Loucy (cell line): ENCODE results near the gene OLA1.

Experiments used
- H2AFZ ChIP-seq: fragments of 200-600 bp; sonication (generic); 2 replicates; pipeline ENCODE4 v1.6.0; 2016; ENCODE audit warnings: antibody characterized with exemption, mild to moderate bottlenecking, low read length, moderate library complexity
- H3F3A ChIP-seq: fragments of 200-600 bp; 2 replicates; pipeline ENCODE4 v1.6.0; 2016; ENCODE audit warnings: antibody characterized with exemption, low read depth, mild to moderate bottlenecking
- H3K27me3 ChIP-seq: fragments of 200-600 bp; sonication (generic); 2 replicates; pipeline ENCODE4 v1.6.1; 2014; ENCODE audit warnings: low read length, mild to moderate bottlenecking; ENCODE audit not compliant: insufficient read depth, poor library complexity, severe bottlenecking
- H3K36me3 ChIP-seq: fragments of 200-600 bp; sonication (generic); 2 replicates; pipeline ENCODE4 v1.6.1; 2016; ENCODE audit warnings: low read length; ENCODE audit not compliant: insufficient read depth
- H3K4me1 ChIP-seq: fragments of 200-600 bp; sonication (generic); 2 replicates; pipeline ENCODE4 v1.5.1; 2014; ENCODE audit warnings: low read length, mild to moderate bottlenecking; ENCODE audit not compliant: insufficient read depth, poor library complexity, severe bottlenecking
- H3K4me2 ChIP-seq: fragments of 200-600 bp; sonication (generic); 2 replicates; pipeline ENCODE4 v1.6.0; 2014; ENCODE audit warnings: antibody characterized with exemption, low read length, low read depth, mild to moderate bottlenecking; ENCODE audit not compliant: poor library complexity, severe bottlenecking
- H3K4me3 ChIP-seq: fragments of 200-600 bp; sonication (generic); 2 replicates; pipeline ENCODE4 v1.5.1; 2014; ENCODE audit warnings: low read length, mild to moderate bottlenecking, mixed read lengths; ENCODE audit not compliant: poor library complexity, severe bottlenecking
- H3K79me2 ChIP-seq: fragments of 200-600 bp; sonication (generic); 2 replicates; pipeline ENCODE4 v1.6.1; 2014; ENCODE audit warnings: low read length; ENCODE audit not compliant: insufficient read depth
- H3K9ac ChIP-seq: fragments of 200-600 bp; sonication (generic); 2 replicates; pipeline ENCODE4 v1.6.0; 2014; ENCODE audit warnings: mild to moderate bottlenecking, low read depth, low read length, moderate library complexity; ENCODE audit not compliant: poor library complexity, severe bottlenecking
- H3K9me2 ChIP-seq: fragments of 200-600 bp; sonication (generic); replicated peaks from 2 replicates; pipeline ENCODE4 v1.6.1; 2016; ENCODE audit warnings: low read depth, low read length, mixed read lengths
- H3K9me3 ChIP-seq: fragments of 200-600 bp; sonication (generic); 2 replicates; pipeline ENCODE4 v1.6.1; 2014; ENCODE audit warnings: mild to moderate bottlenecking, antibody characterized with exemption, low read length, low read depth; ENCODE audit not compliant: insufficient read depth
- H4K20me1 ChIP-seq: fragments of 200-600 bp; sonication (generic); 2 replicates; pipeline ENCODE4 v1.6.0; 2014; ENCODE audit warnings: antibody characterized with exemption, low read length, mild to moderate bottlenecking; ENCODE audit not compliant: insufficient read depth, poor library complexity, severe bottlenecking
- EZH2phosphoT487 ChIP-seq: fragments of 200-600 bp; IDR thresholded peaks from 2 replicates; pipeline ENCODE4 v1.6.1; 2018; ENCODE audit warnings: antibody characterized with exemption, mild to moderate bottlenecking, moderate library complexity, borderline replicate concordance
- TF ChIP-seq, protein P1 (sequence below): fragments of 200-600 bp; sonication (generic); conservative IDR thresholded peaks from 2 replicates; pipeline ENCODE4 v1.5.1; 2014; ENCODE audit warnings: mild to moderate bottlenecking, antibody characterized with exemption, low read length

Gene OLA1

DNA sequence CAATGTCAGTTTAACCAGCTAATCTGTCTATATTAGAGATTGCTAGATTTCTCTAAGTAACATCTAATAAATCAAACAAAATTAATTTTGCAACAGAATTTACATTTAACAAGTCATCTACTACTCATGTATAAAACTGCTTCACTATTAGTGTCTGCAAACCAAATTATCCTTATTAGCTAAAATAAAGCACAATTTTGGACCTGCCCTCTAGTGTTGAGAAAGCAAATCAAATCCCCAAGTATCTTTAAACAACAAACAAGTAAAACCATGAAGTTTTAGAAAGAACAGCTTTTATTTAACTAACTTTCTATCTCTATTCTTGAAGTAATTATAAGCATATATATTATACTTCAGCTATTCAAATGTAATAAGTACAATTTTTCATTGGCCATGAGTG lies 170.1 kb downstream of the OLA1 start:
- TF ChIP-seq EZH2phosphoT487 = no peak
- TF ChIP-seq, protein P1, sequence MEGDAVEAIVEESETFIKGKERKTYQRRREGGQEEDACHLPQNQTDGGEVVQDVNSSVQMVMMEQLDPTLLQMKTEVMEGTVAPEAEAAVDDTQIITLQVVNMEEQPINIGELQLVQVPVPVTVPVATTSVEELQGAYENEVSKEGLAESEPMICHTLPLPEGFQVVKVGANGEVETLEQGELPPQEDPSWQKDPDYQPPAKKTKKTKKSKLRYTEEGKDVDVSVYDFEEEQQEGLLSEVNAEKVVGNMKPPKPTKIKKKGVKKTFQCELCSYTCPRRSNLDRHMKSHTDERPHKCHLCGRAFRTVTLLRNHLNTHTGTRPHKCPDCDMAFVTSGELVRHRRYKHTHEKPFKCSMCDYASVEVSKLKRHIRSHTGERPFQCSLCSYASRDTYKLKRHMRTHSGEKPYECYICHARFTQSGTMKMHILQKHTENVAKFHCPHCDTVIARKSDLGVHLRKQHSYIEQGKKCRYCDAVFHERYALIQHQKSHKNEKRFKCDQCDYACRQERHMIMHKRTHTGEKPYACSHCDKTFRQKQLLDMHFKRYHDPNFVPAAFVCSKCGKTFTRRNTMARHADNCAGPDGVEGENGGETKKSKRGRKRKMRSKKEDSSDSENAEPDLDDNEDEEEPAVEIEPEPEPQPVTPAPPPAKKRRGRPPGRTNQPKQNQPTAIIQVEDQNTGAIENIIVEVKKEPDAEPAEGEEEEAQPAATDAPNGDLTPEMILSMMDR = peak; percentile 65
- Histone ChIP-seq H3F3A (no peaks in the 10 kb centered on the region), H3K9me2 (no peaks in the 10 kb centered on the region), H3K4me3 (no peak overlapping the region), H3K4me2 (no peak overlapping the region), H4K20me1 (no peaks in the 10 kb centered on the region), H3K36me3 (peaks cover 24% of the 10 kb centered on the region; the same call in 1 of the 2 replicates), H3K27me3 (no peaks in the 10 kb centered on the region), H3K9ac (no peak overlapping the region), H3K9me3 (no peaks in the 10 kb centered on the region), H2AFZ (no peak overlapping the region), H3K4me1 (no peaks in the 10 kb centered on the region), H3K79me2 (no peaks in the 10 kb centered on the region)

DNA sequence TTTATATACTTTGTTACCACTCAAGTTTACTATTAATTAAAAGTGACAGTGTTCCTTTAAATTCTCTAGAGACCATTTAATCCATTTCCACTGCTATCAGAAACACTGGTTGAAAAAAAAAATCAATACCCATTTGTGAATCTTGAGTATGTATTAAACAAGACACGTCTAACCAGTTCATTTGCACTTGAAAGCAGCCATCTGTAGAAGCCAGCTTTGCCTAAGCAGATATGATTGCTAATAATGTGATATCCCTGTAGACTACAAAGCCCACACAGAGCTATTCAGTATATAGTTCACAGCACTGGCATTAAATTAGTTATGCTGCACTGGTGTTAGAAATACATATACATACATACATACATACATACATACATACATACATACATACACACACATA lies 171.4 kb downstream of the OLA1 start:
- no peaks in the 10 kb centered on the region for H4K20me1 ChIP-seq
- no peaks in the 10 kb centered on the region for H3K9me3 ChIP-seq

DNA sequence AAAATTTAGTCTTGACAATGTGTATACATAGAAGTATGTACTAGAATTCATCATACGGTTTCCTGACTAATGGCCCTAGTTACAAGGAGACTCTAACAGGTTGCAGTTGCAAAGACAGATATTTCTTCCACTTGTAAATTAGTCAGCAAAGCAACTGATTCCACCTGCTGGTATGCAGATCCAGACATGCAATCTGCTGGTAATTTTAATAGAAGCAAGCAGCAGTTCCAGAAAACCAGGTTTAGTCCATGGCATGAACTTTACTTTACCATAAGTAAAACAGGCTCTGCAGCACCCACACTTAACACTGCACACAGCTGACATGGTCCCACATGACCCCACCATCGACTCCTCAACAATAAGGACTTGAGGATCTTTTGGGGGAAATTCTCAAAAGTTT lies 172.3 kb downstream of the OLA1 start:
- Histone ChIP-seq H3F3A (no peaks in the 10 kb centered on the region), H3K4me3 (no peak overlapping the region), H3K36me3 (peaks cover 24% of the 10 kb centered on the region; the same call in 1 of the 2 replicates), H2AFZ (no peak overlapping the region), H4K20me1 (no peaks in the 10 kb centered on the region), H3K79me2 (no peaks in the 10 kb centered on the region), H3K9me2 (no peaks in the 10 kb centered on the region), H3K4me1 (no peaks in the 10 kb centered on the region), H3K27me3 (no peaks in the 10 kb centered on the region), H3K9ac (no peak overlapping the region), H3K4me2 (no peak overlapping the region), H3K9me3 (no peaks in the 10 kb centered on the region)
- TF ChIP-seq, protein P1 = no peak
- no peak for TF ChIP-seq EZH2phosphoT487

More for the DNA sequence above, 171.4 kb downstream of the OLA1 start:
- H3K36me3 ChIP-seq = peaks cover 24% of the 10 kb centered on the region; the same call in 1 of the 2 replicates
- no peaks in the 10 kb centered on the region for H3F3A ChIP-seq
- no peaks in the 10 kb centered on the region for H3K79me2 ChIP-seq
- H3K9ac ChIP-seq = no peak overlapping the region
- no peak overlapping the region for H3K4me3 ChIP-seq
- H3K27me3 ChIP-seq = no peaks in the 10 kb centered on the region
- TF ChIP-seq, protein P1 = no peak
- TF ChIP-seq EZH2phosphoT487 = no peak
- no peaks in the 10 kb centered on the region for H3K4me1 ChIP-seq
- H2AFZ ChIP-seq = no peak overlapping the region
- no peak overlapping the region for H3K4me2 ChIP-seq
- H3K9me2 ChIP-seq = no peaks in the 10 kb centered on the region
